Nucleus accumbens (tissue), 56 donors: ENCODE data around the gene SLC5A10.
"Not testable (repeated sequence)": the region's sequence is repeated elsewhere in the genome, so short reads cannot be mapped to it uniquely, and the experiment has no call there.

Source experiments
- DNase-seq, 56 donors: peaks; one replicate each; lab custom pipeline; 2025; lab: John Stamatoyannopoulos, UW

SLC5A10 gene

DNA sequence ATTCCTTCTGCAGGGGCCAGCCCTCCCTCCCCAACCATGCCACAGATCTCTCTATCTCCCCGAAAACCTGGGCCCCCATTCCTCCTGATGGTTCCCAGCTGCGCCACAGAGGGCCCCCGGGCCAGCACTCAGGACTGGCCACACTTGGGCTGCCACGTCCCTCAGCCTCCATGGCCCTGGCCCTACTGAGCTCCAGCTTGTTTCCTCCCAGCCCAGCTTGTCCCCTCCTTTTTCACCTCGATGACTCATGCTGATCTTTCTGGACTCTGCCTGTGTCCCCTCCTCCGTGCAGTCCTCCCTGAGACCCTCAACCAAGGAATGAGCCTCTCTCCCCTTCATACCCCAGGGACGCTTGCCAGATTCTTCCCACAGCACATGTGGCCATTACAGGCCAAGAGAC, 63.5 kb downstream of the SLC5A10 start:
- DNase-seq: no peak

- no peak for DNase-seq
Observed at GRCh38 chr17:19016297-19016696, 64.3 kb downstream of the SLC5A10 start.

- no peak for DNase-seq
Observed at GRCh38 chr17:19016881-19017280, 64.9 kb downstream of the SLC5A10 start.

DNA sequence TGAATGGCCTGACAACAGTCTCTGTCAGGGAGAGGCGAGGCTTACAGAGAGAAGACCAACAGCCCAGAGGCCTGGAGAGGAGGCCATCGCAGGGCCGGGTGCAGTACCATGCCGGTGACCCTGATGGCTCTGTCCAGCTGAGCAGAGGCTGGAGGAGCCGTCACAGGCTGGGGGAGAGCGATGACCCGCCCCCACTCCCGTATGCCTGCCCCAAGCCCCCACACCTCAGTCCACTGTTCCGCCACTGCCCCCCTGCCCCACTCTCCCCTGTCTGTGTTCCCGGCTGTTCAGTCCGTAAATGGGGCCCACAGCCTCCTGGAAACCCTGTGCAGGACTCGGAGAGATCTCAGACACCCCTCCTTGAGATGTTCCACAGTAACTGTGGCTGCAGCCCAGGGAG, 65.4 kb downstream of the SLC5A10 start:
- DNase-seq: no peak

DNA sequence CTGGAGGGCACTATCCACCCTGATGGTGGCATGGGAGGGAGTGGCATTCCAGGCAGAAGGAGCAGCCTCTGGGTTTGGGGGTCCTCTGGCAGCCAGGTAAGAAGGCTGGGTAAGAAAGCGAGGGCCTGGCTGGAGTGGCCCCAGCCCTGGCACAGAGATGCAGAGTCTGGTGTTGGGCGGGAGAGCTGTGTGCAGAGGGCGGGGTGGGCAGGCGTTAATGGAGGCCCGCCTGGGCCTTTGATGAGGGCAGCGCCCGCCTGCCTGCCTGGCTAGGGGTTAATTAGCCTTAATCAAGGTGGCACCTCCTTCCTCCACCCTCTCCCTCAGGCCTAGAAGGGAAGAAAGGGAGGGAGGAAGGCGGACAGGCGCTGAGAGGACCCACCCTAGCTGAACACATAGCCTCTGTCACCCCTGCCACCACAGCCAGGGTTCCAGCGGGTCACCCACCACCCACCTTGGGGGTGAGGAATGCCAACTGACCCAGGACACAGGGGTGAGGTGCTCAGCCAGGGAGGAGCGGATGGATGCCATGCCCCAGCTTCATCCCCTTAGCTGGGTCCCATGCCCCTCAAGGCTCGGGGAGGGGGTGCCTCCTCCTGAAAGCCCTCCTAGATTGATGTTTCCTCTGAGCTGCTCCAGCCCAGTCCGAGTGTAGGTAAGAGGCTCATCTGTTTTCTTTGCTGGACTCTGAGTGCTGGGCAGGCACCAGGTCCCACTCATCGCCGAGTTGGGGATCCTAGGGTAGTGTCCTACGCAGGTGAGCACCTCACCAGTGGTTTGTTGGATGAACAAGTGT, 66.0 kb downstream of the SLC5A10 start:
- DNase-seq: no peak

- DNase-seq: no peak
Observed at GRCh38 chr17:19018600-19018950, 66.6 kb downstream of the SLC5A10 start.

- DNase-seq: no peak
Observed at GRCh38 chr17:19019041-19019941, 67.3 kb downstream of the SLC5A10 start.

DNA sequence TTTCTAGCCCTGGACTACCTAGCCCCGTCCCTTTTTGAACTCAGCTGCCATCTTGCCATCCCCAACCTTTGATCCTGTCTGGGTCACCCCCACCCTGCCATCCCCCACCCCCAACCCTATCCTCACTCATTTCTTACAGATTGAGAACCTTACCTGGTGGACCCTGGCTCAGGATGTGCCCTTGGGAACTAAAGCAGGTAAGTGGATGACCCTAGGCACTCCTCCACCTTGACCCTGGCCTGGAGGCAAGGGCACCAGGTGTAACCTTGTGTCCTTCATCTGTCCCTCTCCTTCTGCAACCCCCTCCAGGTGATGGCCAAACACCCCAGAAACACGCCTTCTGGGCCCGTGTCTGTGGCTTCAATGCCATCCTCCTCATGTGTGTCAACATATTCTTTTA, 68.1 kb downstream of the SLC5A10 start:
- DNase-seq: no peak

DNA sequence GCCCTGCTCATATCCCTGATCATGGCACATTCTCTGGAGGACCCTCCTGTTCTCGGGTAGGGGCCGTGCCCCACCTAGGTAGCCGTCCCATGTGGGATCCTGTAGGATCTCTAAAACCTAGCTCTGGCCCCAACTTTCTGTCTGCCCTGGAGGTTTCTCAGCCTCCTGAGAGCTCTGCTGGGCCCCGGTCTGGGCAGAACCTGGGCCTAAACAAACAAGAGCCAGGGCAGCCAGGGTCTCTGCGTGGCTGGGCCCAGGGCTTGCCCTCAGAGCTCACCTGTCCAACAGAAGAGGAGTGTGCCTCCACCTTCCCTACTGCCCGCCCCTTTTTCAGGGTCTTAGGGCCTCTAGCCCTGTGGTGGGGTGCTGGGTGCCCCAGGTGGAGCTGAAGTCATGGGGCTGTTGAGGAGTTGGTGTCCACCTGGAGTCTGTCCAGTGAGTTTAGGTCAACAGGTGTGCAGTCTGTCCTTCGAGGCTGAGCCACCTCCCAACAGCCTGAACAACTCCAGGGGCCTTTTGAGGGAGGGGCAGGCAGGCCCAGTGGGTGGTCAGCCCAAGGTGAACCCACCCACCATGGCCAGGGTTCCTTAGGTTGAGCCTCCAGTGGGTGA, 69.2 kb downstream of the SLC5A10 start:
- not testable (repeated sequence) for DNase-seq

DNA sequence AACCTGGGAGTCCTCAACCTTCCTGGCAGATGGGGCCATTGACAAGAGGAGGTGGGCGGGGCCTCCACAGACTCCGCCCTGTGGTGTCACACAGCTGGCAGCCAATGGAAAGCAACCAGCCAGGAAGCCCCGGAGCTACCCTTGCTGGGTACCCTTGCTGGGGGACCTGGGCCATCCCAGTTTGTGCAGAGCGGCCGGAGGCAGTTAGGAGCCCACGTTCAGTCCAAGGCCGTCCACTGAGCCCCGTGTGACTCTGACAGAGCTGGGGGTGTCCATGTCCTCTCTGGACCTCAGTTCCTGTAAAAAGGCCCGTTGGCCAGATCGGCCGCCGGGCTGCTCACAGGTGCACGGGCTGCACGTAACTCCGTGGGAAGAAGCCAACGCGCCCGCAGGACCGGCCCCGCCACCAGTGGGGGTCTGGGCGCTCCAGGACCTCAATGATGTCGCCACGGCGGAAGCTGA, 69.7 kb downstream of the SLC5A10 start:
- no peak for DNase-seq

GRCh38 chr17:19022128-19022527, 70.2 kb downstream of the SLC5A10 start:
- DNase-seq: no peak

DNA sequence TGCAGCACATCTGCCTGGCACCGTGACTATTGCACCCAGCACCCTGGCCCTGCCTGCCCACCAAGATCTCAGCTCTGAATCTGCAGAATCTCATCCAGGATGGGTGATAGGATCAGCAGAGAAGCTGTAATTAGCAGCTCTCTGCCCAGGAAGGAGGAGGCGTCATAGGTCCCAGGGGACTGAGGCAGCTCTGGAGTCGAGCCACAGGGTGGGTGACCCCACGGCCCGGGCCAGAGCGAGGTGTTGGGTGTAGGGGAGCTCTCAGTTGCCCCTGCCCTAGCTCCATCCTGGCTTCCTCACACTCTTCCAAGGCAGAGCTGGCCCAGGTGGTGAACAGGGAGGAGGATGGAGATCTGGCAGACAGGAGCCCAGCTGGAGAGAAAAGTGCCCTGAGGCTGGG, 70.8 kb downstream of the SLC5A10 start:
- no peak for DNase-seq

- DNase-seq: no peak
Observed at GRCh38 chr17:19023209-19023999, 71.4 kb downstream of the SLC5A10 start.

DNA sequence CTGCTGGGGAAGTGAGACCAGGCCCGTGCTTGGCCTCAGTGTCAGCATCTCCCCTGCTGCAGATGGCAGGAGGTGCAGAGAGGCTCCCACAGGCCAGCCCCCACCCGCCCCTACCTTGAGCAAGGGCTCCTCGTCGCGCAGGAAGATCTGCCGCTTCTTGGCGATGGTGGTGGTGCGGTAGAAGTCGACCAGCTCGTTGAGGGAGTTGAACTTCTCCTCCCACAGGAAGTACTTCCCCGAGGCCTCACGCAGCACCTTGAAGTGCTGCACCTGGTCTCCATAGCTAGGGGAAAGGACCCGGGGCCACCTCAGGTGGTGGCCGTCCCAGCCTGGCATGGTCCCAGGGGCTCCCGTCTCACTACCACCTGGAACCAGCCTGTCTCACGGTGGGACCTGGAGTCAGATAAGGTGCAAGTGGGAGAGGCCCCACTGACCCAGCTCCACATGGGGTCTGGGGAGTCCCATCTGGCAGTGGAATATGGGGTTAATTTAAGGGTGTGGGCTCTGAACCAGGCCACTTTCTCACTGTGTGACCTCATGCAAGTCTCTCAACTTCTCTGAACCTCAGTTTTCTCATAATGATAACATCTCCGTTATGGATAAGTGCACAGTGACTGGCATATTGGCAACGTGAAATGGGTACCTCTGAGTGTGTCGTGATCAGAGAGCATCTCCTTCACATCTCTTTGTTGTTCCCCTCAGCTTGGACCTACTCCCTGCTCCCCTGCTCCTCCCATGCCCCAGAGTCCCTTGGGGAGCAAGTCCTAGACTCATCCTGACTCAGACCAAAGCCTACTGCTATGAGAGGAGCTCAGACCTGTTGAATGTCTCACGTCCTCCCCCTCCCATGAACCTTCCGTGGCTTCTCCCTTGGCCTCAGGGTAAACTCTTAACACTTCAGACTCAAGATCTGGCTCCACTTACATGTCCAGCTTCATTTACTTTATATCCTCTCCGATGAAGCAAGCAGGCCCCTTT, 72.4 kb downstream of the SLC5A10 start:
- no peak for DNase-seq

- not testable (repeated sequence) for DNase-seq
Observed at GRCh38 chr17:19028671-19029070, 76.7 kb downstream of the SLC5A10 start.

DNA sequence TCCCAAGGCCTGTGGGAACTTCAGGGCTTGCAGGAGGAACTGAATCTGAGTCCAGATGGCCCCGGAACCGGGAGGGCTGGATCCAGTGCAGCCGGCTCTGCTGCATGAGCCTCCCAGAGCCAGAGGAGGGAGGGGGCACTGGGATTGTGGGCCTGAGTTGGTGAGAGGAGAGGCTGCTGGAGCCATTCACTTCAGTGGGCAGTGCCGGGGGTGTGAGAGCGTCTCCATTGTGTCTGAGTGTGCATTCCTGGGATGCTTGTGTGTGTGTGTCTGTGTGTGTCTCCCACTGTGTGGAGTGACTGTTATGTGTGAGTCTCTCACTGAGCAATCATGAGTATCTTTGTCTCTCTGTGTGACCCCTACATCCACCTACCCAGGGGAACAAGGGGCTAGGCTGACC, 77.8 kb downstream of the SLC5A10 start:
- not testable (repeated sequence) for DNase-seq

DNA sequence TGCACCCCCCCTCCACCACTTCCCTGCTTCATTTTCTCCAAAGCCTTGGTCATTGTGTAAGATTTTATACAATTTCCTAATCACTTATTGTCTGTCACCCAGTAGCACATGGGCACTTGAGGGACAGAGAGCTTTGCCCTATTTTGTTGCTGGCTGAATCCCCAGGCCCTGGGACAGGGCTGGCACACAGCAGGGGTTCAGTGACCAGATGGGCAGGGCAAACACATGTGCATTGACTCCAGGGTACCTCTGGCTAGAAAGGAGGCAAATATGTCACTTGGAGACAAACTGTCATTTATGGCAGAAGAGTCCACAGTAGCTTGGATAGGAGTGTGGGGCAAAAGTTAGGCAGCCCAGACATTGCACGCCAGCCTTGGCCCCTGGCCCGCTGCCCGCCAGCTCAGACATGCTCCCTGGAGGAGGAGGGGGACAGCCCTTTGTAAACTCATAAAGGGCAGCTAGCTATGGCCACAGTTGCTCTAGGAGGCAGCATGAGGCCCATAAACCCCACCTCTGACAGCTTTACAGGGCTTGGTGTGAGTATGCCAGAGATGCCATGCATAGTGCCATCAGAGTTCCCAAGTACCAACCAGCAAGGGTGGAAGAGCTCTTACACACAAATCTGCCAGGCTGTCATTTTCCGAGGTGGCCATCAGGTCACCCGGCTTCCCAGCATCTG, 78.9 kb downstream of the SLC5A10 start:
- not testable (repeated sequence) for DNase-seq

DNA sequence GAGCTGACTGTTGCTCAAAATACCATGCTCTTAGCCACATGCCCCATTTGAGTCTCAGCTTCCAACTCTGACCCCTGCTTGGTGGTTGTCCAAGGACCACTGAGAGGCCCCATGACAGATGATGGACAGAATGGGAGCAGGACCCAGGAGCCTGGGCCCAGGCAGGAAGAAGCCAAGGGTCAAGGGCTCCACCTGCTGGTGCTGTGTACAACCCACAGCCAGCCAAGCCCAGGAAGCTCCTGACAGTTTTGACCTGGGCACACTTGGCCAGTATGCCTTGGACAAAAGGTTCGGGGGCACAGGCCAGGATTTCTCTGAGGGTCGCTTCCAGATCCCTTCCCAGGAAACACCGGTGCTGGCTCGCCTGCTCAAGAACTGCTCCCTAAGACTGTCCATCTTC, 79.8 kb downstream of the SLC5A10 start:
- not testable (repeated sequence) for DNase-seq
